GM15510 (cell line): ENCODE data around the gene KCNMA1.

ENCODE experiments used
- POLR2A ChIP-seq: IDR thresholded peaks from 3 replicates; pipeline ENCODE4 v1.6.1; 2011; ENCODE audit warnings: borderline replicate concordance; ENCODE audit not compliant: insufficient read length; ENCODE audit errors: extremely low read depth

KCNMA1 gene

GRCh38 chr10:77415313-77415960 is 222.2 kb downstream of the KCNMA1 start:
- no peak for TF ChIP-seq POLR2A

- no peak for TF ChIP-seq POLR2A
Measured at GRCh38 chr10:77413231-77413630, 224.4 kb downstream of the KCNMA1 start.

GRCh38 chr10:77411805-77412204 is 225.8 kb downstream of the KCNMA1 start:
- TF ChIP-seq POLR2A = no peak

GRCh38 chr10:77410523-77410922 is 227.1 kb downstream of the KCNMA1 start:
- no peak for TF ChIP-seq POLR2A

- no peak for TF ChIP-seq POLR2A
Measured at GRCh38 chr10:77409697-77410471, 227.7 kb downstream of the KCNMA1 start.

- TF ChIP-seq POLR2A = no peak
Measured at GRCh38 chr10:77408259-77408658, 229.3 kb downstream of the KCNMA1 start.

GRCh38 chr10:77406764-77407430 is 230.7 kb downstream of the KCNMA1 start:
- TF ChIP-seq POLR2A = no peak

GRCh38 chr10:77405771-77406241 is 231.8 kb downstream of the KCNMA1 start:
- no peak for TF ChIP-seq POLR2A

- no peak for TF ChIP-seq POLR2A
Measured at GRCh38 chr10:77404810-77405209, 232.8 kb downstream of the KCNMA1 start.

- no peak for TF ChIP-seq POLR2A
Measured at GRCh38 chr10:77403761-77404160, 233.8 kb downstream of the KCNMA1 start.

- no peak for TF ChIP-seq POLR2A
Measured at GRCh38 chr10:77401683-77402082, 235.9 kb downstream of the KCNMA1 start.

GRCh38 chr10:77400033-77400432 is 237.6 kb downstream of the KCNMA1 start:
- TF ChIP-seq POLR2A = no peak

GRCh38 chr10:77398986-77399755 is 238.4 kb downstream of the KCNMA1 start:
- no peak for TF ChIP-seq POLR2A

- TF ChIP-seq POLR2A = no peak
Measured at GRCh38 chr10:77398558-77398957, 239.1 kb downstream of the KCNMA1 start.

GRCh38 chr10:77397103-77397502 is 240.5 kb downstream of the KCNMA1 start:
- no peak for TF ChIP-seq POLR2A
